ENCODE measurements around the gene PVALEF. TPM values are rescaled to one million over a fixed set of nuclear protein-coding genes. Genes with fewer than 3 reads are reported as not detected.

Gene PVALEF
- total RNA-seq, 1 experiment from 2014 or later = not detected

DNA sequence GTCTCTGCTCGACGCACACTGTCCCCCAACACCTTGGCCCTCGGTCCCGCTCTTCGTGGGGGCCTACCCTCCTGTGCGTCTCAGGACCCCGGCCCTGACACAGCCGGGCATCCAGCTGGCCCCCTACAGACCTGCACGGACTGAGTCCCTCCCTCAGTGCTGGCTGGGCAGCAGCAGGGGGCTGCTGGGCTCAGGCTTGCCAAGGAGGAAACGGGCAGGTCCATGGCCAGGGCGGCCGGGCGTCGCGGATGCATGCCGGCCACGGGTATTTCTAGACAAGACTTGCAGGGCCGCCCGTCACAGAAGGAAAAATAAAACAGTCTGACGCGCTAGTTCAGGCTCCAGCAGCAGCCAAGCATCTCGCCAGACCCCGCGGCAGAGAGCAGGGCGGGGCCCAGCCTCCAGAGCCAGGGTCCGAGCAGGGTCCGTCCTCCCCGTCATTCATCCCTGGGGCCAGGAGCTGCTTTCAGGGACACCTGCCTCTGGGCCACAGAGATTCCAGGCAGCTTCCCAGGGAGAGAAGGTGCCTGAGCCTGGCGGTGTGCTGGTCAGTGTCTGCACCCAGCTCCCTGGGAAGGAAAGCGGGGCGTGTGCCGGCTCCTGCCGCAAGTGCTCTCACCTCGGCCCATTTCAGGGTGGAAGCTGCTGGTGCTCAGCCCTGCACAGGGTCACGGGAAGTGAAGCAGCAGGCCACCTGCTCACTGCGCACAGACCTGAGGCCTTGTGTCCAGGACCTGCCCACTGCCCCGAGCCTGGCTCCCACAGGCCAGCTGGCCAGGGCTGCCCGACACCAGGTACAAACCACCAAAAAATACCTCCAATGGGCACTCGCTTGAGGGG is 7.2 kb upstream of the PVALEF start:
- Mint-ChIP-seq H3K36me3 (ENCODE audit: insufficient read depth in 1 of 3, low read depth in 3 of 3) (no peaks in the 10 kb centered on the region), H3K4me1 (no peaks in the 10 kb centered on the region), H3K9me3 (no peaks in the 10 kb centered on the region), H3K27ac (0 out of 7 replicates have a peak overlapping the region, but pooled peaks of 1 of the 3 experiments have one; percentile 61), H3K4me3 (no peak overlapping the region), H3K27me3 (ENCODE audit: low read depth) (0 out of 2 replicates have a peak, but pooled peaks cover 2% of the 10 kb centered on the region)
- Histone ChIP-seq H3K79me1 (ENCODE audit: insufficient read depth, low read depth, low read length, poor library complexity, severe bottlenecking) (no peaks in the 10 kb centered on the region), H2AK5ac (ENCODE audit: insufficient read length, low read length) (no peak overlapping the region), H3K4ac (ENCODE audit: low read depth, low read length) (no peak overlapping the region), H4K91ac (ENCODE audit: insufficient read length, low read depth, low read length) (no peak overlapping the region), H3K23ac (ENCODE audit: insufficient read length, low read depth, low read length) (no peak overlapping the region), H3K23me2 (ENCODE audit: insufficient read length, low read depth, low read length, poor library complexity, severe bottlenecking) (no peaks in the 10 kb centered on the region), H4K5ac (ENCODE audit: insufficient read length, low read depth, low read length) (no peak overlapping the region), H2BK15ac (ENCODE audit: low read depth, low read length) (no peak overlapping the region), H2BK5ac (ENCODE audit: insufficient read length, low read length) (no peak overlapping the region), H3K9ac (ENCODE audit: extremely low read depth, insufficient read length, low read length) (no peak overlapping the region), H3K27me3 (ENCODE audit: insufficient read depth, low read length) (no peaks in the 10 kb centered on the region), H3K4me1 (ENCODE audit: insufficient read depth, low read length) (no peaks in the 10 kb centered on the region), H2BK20ac (ENCODE audit: low read depth, low read length, poor library complexity, severe bottlenecking) (no peak overlapping the region), H2AFZ (ENCODE audit: low read length) (no peak overlapping the region), H3K27ac (ENCODE audit: insufficient read length, low read depth, low read length) (no peak overlapping the region), H3K56ac (ENCODE audit: insufficient read length, low read depth, low read length) (no peak overlapping the region), H3K14ac (ENCODE audit: insufficient read depth, low read length) (no peak overlapping the region), H3K4me2 (ENCODE audit: insufficient read depth, insufficient read length, low read length) (no peak overlapping the region), H3T11ph (ENCODE audit: low read length) (no peak overlapping the region), H3K9me3 (ENCODE audit: control insufficient read depth, low read depth, low read length) (no peaks in the 10 kb centered on the region), H2BK12ac (ENCODE audit: insufficient read length, low read depth, low read length) (no peak overlapping the region), H2BK120ac (ENCODE audit: low read depth, low read length, poor library complexity, severe bottlenecking) (no peak overlapping the region), H4K20me1 (ENCODE audit: control insufficient read depth, insufficient read depth, insufficient read length) (no peaks in the 10 kb centered on the region), H4K8ac (replicated peaks; ENCODE audit: insufficient read length, low read depth, low read length) (no peak overlapping the region), H3K79me2 (ENCODE audit: insufficient read depth, low read length) (no peaks in the 10 kb centered on the region), H3K18ac (ENCODE audit: insufficient read length, low read depth, low read length) (no peak overlapping the region)
- WGBS (ENCODE audit: extremely low coverage, insufficient read length, low lambda C conversion rate) = no CpG with 5 or more reads among the region's 39 CpGs
- TF ChIP-seq, protein P1, sequence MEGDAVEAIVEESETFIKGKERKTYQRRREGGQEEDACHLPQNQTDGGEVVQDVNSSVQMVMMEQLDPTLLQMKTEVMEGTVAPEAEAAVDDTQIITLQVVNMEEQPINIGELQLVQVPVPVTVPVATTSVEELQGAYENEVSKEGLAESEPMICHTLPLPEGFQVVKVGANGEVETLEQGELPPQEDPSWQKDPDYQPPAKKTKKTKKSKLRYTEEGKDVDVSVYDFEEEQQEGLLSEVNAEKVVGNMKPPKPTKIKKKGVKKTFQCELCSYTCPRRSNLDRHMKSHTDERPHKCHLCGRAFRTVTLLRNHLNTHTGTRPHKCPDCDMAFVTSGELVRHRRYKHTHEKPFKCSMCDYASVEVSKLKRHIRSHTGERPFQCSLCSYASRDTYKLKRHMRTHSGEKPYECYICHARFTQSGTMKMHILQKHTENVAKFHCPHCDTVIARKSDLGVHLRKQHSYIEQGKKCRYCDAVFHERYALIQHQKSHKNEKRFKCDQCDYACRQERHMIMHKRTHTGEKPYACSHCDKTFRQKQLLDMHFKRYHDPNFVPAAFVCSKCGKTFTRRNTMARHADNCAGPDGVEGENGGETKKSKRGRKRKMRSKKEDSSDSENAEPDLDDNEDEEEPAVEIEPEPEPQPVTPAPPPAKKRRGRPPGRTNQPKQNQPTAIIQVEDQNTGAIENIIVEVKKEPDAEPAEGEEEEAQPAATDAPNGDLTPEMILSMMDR (conservative IDR thresholded peaks at IDR 0.05) = no peak
- DNase-seq = no peak

Data from H9 (cell line).